Activated CD8-positive, alpha-beta memory T cell treated with anti-CD3 and anti-CD28 coated beads, Interleukin-2, amount 10 ng/mL, durations not matched to agents 7 days and 5 days (primary cell): Measurements from ENCODE around the gene LTBR. TPM values are rescaled to one million over a fixed set of nuclear protein-coding genes. Genes with fewer than 3 reads are reported as not detected.
"Not testable (repeated sequence)": the region's sequence is repeated elsewhere in the genome, so short reads cannot be mapped to it uniquely, and the experiment has no call there.

Experiments
- ATAC-seq: fragments of 150-1000 bp; cut with Tn5 transposase; one replicate; pipeline ENCODE4 v1.10.0; 2021; ENCODE audit warnings: moderate library complexity
- CTCF ChIA-PET: fragments of 350-600 bp; sonication (Branson Sonifier 250); formaldehyde crosslinking; loops from one replicate; lab custom pipeline; 2021; ENCODE audit warnings: antibody characterized with exemption; lab: Charles Lee
- DNase-seq: peaks from one replicate; pipeline ENCODE4 v3.0.0-alpha.2; 2020
- H3K27ac Mint-ChIP-seq: one replicate; pipeline ENCODE4 v1.8.0; 2021; ENCODE audit warnings: mild to moderate bottlenecking, mixed read lengths
- H3K27me3 Mint-ChIP-seq: one replicate; pipeline ENCODE4 v1.8.0; 2021; ENCODE audit warnings: mixed read lengths
- H3K36me3 Mint-ChIP-seq: one replicate; pipeline ENCODE4 v1.8.0; 2021; ENCODE audit warnings: mild to moderate bottlenecking, mixed read lengths
- H3K4me1 Mint-ChIP-seq: one replicate; pipeline ENCODE4 v1.8.0; 2021; ENCODE audit warnings: mixed read lengths
- H3K4me3 Mint-ChIP-seq: one replicate; pipeline ENCODE4 v1.8.0; 2021; ENCODE audit warnings: mild to moderate bottlenecking, moderate library complexity, mixed read lengths
- H3K9me3 Mint-ChIP-seq: one replicate; pipeline ENCODE4 v1.8.0; 2022; ENCODE audit warnings: low read depth, mixed read lengths
- total RNA-seq, 2 experiments: library from RNA; stranded (reverse); gene quantifications; one replicate each; pipeline ENCODE4 v1.2.3, GENCODE V29; 2021

The LTBR gene
- total RNA-seq, result under 1 TPM; 0.30 to 0.41 TPM

DNA sequence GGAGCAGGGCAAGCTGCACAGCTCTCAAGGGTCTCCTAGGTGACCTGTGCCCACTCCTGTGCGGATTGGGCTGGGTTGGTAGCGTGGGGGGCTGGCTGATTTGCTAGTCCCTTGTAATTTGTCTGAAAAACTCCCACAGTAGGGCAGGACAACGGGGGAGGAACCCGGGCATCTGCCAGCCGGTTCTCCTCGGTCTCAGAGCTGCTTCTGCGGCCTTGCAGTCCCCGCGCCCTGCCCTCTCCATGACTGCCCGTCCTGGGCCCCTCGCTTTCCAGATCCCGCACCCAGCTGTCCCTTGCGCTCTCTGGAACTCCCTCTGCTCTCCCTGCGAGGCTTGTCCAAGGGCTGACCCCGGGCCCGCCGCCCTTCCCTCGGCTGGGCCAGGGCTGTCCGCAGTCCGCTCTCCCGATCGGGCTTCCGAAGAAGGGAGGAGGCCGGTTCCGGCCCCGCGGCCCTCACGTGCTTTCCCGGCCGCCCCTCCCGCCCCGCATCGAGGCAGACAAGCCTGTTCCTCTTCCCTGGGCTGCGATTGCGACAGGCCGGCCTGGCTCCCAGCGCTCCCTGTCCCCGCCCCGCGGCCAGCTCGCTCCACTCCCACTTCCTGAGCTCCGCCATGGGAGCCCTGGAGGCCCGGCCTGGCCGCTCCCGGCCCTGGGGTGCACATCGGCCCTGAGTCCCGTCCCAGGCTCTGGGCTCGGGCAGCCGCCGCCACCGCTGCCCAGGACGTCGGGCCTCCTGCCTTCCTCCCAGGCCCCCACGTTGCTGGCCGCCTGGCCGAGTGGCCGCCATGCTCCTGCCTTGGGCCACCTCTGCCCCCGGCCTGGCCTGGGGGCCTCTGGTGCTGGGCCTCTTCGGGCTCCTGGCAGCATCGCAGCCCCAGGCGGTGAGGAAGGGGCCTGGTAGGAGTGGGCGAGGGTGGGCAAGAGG, at the start of gene LTBR:
LTBR (plus strand) TSS at position 591 of the 927 bp plus-strand sequence; CDS start at position 788, 197 bp downstream.
- H3K36me3 Mint-ChIP-seq, result no peaks in the 10 kb centered on the region
- H3K27me3 Mint-ChIP-seq, result peaks cover 59% of the 10 kb centered on the region
- no peak for DNase-seq
- no peak within 1 kb of the TSS for H3K4me3 Mint-ChIP-seq
- no peak within 1 kb of the TSS for H3K27ac Mint-ChIP-seq
- CTCF ChIA-PET, result interaction anchor here (0.7 kb wide), 1 partner anchor 81 kb away, joined by 4 read pairs; no protein-coding TSS in a partner anchor
- H3K9me3 Mint-ChIP-seq, result no peaks in the 10 kb centered on the region
- H3K4me1 Mint-ChIP-seq, result no peaks in the 10 kb centered on the region
- ATAC-seq, result peak; percentile 23

GRCh38 chr12:6334359-6334758, 49.6 kb upstream of the LTBR start:
- Mint-ChIP-seq H3K36me3 (peaks cover 37% of the 10 kb centered on the region), H3K4me3 (no peak overlapping the region), H3K27me3 (no peaks in the 10 kb centered on the region)

GRCh38 chr12:6334940-6335450, 49.0 kb upstream of the LTBR start:
- H3K4me1 Mint-ChIP-seq, result peaks cover 58% of the 10 kb centered on the region
- ATAC-seq (no peak), DNase-seq (peak; percentile 39)
- no peaks in the 10 kb centered on the region for H3K9me3 Mint-ChIP-seq
- no peaks in the 10 kb centered on the region for H3K27me3 Mint-ChIP-seq
- peaks cover 34% of the 10 kb centered on the region for H3K36me3 Mint-ChIP-seq
- CTCF ChIA-PET, result interaction anchor here (0.6 to 7.2 kb wide), 29 partner anchors 9 to 222 kb away, joined by 3 to 107 read pairs (median 6); partner anchors contain the start of genes GAPDH and TAPBPL
- no peak overlapping the region for H3K4me3 Mint-ChIP-seq
- H3K27ac Mint-ChIP-seq, result no peak overlapping the region

More at GRCh38 chr12:6334359-6334758, 49.6 kb upstream of the LTBR start:
- H3K4me1 Mint-ChIP-seq, result peaks cover 58% of the 10 kb centered on the region
- no peaks in the 10 kb centered on the region for H3K9me3 Mint-ChIP-seq
- DNase-seq (no peak), ATAC-seq (no peak)
- CTCF ChIA-PET, result interaction anchor here (0.7 to 7.2 kb wide), 15 partner anchors 9 to 223 kb away, joined by 3 to 107 read pairs (median 7); partner anchors contain the start of gene TAPBPL
- H3K27ac Mint-ChIP-seq, result no peak overlapping the region

- Mint-ChIP-seq H3K4me1 (peaks cover 53% of the 10 kb centered on the region), H3K4me3 (no peak overlapping the region), H3K9me3 (no peaks in the 10 kb centered on the region), H3K27ac (no peak overlapping the region), H3K27me3 (no peaks in the 10 kb centered on the region), H3K36me3 (peaks cover 28% of the 10 kb centered on the region)
- peak; percentile 62 for ATAC-seq
- CTCF ChIA-PET, result interaction anchor here (0.6 to 7.2 kb wide), 29 partner anchors 9 to 222 kb away, joined by 3 to 107 read pairs (median 6); partner anchors contain the start of genes GAPDH and TAPBPL
- DNase-seq, result peak; percentile 95
These were observed 48.4 kb upstream of the LTBR start for GRCh38 chr12:6335451-6336078.

DNA sequence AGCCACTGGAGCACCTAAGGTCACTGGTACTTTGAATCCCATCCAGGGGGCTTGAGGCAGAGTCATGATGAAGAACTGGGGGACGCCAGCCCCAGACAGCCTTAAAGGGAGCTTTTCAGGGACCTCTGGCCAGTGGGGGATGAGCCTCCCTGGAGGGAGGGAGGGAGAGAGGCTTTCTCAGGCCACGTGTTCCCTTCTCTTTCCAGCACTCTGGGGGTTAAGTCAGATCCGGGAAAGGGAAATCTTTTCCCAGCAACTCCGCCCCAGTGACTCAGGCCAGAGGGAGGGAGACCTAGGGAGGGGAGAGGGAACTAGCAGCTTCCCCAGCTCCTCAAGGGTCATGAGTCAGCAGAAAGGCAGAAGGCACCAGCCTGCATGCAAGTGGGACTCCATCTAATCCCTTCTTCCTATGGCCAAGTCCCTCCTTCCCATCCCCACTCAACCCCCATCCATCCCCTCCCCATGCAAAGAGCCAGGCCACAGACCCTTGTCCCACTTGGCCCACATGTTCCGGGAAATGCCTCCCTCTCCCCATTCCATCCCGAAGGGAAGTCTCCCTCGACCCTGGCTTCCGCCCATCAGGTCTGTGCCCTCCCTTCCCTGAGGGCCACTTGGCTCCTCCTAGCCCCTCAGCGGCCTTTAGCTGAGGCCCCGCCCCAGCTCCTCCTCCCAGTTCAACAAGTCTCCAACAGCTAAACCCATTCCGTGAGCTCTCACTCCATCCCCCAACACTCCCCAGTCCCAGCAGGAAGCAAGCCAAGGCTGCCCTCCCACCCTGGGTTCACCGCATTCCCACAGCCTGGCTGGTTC, 47.7 kb upstream of the LTBR start:
- H3K4me1 Mint-ChIP-seq, result peaks cover 48% of the 10 kb centered on the region
- H3K27me3 Mint-ChIP-seq, result no peaks in the 10 kb centered on the region
- H3K36me3 Mint-ChIP-seq, result peaks cover 23% of the 10 kb centered on the region
- DNase-seq (peak; percentile 90), ATAC-seq (peak; percentile 66)
- H3K9me3 Mint-ChIP-seq, result no peaks in the 10 kb centered on the region
- CTCF ChIA-PET, result interaction anchor here (1.1 to 7.2 kb wide), 14 partner anchors 10 to 204 kb away, joined by 3 to 107 read pairs (median 10); partner anchors contain the start of genes GAPDH and TAPBPL
- no peak overlapping the region for H3K27ac Mint-ChIP-seq
- no peak overlapping the region for H3K4me3 Mint-ChIP-seq

DNA sequence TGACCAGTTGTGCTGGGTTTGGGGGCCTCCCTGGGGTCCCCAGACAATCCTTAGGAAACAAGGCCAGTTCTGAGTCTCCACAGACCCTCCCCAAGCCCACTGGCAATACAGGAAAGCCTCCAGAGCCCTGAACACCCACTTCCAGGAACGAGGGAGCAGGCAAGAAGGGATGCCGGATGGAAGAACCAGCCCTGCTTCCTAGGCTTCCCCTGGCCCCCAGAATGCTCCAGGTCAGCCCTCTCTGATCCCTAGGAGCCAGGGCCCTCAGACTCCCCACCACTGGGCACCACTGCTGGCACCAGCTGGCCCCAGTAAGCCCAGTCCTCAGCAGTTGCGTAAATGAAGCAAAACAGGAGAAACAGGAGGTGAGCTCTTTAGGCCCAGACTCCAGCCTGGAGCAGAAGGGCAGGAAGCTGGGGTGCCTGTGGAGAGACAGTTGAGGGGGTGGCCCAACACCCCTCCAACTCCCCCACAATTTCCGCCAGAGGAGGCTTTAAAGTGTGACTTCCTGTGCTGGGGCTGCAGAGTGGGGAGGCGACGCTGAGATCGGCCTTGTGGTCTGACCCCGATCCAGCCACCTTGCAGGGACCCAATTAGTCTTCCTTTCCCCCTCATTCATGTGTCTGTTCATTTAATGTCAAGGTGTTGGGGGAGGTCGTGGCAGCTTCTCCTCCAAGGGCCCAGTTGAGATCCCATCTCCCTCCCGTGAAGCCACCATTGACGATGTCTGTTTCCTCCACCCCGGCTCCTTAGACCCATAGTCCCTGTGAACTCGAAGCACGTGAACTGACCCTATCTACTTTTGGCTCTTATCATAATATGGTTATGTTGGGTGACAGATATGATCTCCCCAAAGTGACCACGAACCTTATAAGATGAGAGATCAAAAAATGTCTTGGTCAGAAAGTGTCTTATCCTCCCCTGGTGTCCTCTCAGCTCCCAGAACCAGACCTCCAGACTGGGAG, 46.8 kb upstream of the LTBR start:
- Mint-ChIP-seq H3K27ac (no peak overlapping the region), H3K36me3 (peaks cover 21% of the 10 kb centered on the region), H3K9me3 (no peaks in the 10 kb centered on the region), H3K27me3 (no peaks in the 10 kb centered on the region), H3K4me3 (no peak overlapping the region), H3K4me1 (peaks cover 49% of the 10 kb centered on the region)
- DNase-seq (peak; percentile 90), ATAC-seq (peak; percentile 45)
- CTCF ChIA-PET, result interaction anchor here (1.1 to 7.2 kb wide), 12 partner anchors 10 to 203 kb away, joined by 3 to 107 read pairs (median 10); partner anchors contain the start of gene GAPDH

DNA sequence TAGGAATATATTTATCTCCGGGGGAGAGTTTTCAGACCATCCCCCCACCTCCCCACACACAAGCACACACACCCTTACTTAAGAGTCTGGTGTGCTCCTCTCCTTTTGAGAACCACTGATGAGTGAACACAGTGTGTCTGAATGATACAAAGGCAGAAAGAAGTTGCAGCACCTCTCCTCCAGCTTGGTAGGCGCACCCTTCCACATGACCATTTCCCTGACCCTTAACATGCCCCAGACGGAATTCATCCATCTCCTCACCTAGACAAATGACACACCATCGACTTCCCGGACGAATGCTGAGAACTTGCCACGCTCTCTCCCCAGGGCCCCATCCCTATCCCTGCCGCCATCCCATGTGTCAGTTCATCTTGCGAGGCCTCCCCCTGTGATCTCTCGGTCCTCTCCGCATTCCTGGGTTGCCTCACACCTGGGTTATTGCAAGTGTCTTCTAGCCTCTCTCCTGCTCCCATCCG, 46.0 kb upstream of the LTBR start:
- ATAC-seq (no peak), DNase-seq (peak; percentile 50)
- Mint-ChIP-seq H3K9me3 (no peaks in the 10 kb centered on the region), H3K27ac (no peak overlapping the region), H3K4me1 (peaks cover 51% of the 10 kb centered on the region), H3K4me3 (no peak overlapping the region), H3K27me3 (no peaks in the 10 kb centered on the region), H3K36me3 (peaks cover 15% of the 10 kb centered on the region)
- CTCF ChIA-PET, result interaction anchor here (1.2 to 7.2 kb wide), 4 partner anchors 11 to 197 kb away, joined by 3 to 107 read pairs (median 16); partner anchors contain the start of gene GAPDH

- not testable (repeated sequence) for H3K27me3 Mint-ChIP-seq, DNase-seq, H3K4me3 Mint-ChIP-seq, H3K9me3 Mint-ChIP-seq, ATAC-seq, H3K27ac Mint-ChIP-seq
- Mint-ChIP-seq H3K36me3 (peaks cover 10% of the 10 kb centered on the region), H3K4me1 (peaks cover 51% of the 10 kb centered on the region)
- CTCF ChIA-PET, result interaction anchor here (0.6 to 7.2 kb wide), 12 partner anchors 12 to 270 kb away, joined by 3 to 107 read pairs (median 4); partner anchors contain the start of gene GAPDH
These were observed 45.4 kb upstream of the LTBR start for GRCh38 chr12:6338536-6338935.

GRCh38 chr12:6338955-6339354, 45.0 kb upstream of the LTBR start:
- no peaks in the 10 kb centered on the region for H3K27me3 Mint-ChIP-seq
- CTCF ChIA-PET, result interaction anchor here (0.6 to 5.4 kb wide), 13 partner anchors 12 to 269 kb away, joined by 3 to 22 read pairs (median 4); partner anchors contain the start of gene GAPDH

DNA sequence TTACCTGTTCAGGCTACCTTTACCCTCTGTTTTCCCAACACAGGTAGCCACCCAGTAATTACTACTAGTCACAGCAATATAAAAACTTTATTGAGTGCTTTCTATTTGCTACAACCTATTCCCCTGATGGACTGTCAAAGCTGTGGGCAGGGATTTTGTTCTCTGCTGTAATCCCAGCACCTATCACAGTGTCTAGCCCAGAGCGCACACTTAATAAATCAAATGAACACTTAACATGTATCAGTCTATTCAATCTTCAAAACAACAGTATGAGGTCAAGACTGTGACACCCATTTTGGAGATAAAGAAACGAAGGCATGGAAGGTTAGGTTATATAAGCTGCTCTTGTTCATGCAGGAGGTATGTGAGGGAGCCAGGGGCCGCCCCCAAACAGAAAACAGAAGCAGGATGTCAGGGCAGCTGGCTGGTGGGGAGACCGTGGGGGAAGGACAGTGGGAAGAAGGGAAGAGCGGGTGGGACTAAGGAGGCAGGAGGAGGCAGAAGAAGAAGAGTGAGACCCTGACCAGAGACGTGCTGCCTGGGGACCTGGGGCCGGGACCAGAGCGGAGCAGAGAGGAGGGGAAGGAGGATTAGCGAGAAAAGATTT, 43.8 kb upstream of the LTBR start:
- CTCF ChIA-PET, result interaction anchor here (0.9 to 5.4 kb wide), 12 partner anchors 9 to 198 kb away, joined by 3 to 22 read pairs (median 4); no protein-coding TSS in a partner anchor
- no peak overlapping the region for H3K27ac Mint-ChIP-seq
- peaks cover 4% of the 10 kb centered on the region for H3K36me3 Mint-ChIP-seq
- peaks cover 39% of the 10 kb centered on the region for H3K4me1 Mint-ChIP-seq
- DNase-seq (no peak), ATAC-seq (no peak)
- no peaks in the 10 kb centered on the region for H3K9me3 Mint-ChIP-seq
- H3K4me3 Mint-ChIP-seq, result no peak overlapping the region
- no peaks in the 10 kb centered on the region for H3K27me3 Mint-ChIP-seq

More at GRCh38 chr12:6338955-6339354, 45.0 kb upstream of the LTBR start:
- no peak for ATAC-seq
- Mint-ChIP-seq H3K4me3 (no peak overlapping the region), H3K36me3 (peaks cover 7% of the 10 kb centered on the region), H3K9me3 (no peaks in the 10 kb centered on the region), H3K4me1 (peaks cover 50% of the 10 kb centered on the region), H3K27ac (no peak overlapping the region)
- DNase-seq, result no peak
